Hematopoietic multipotent progenitor cell treated with erythropoietin and hydrocortisone succinate and interleukin-3 and kit ligand, for 15 days (in vitro differentiated cells): ENCODE results near the gene TMEM145.

Experiments
- DNase-seq: peaks from one replicate; pipeline ENCODE4 v3.0.0-alpha.2; 2015; ENCODE audit warnings: low spot score

Gene TMEM145

DNA sequence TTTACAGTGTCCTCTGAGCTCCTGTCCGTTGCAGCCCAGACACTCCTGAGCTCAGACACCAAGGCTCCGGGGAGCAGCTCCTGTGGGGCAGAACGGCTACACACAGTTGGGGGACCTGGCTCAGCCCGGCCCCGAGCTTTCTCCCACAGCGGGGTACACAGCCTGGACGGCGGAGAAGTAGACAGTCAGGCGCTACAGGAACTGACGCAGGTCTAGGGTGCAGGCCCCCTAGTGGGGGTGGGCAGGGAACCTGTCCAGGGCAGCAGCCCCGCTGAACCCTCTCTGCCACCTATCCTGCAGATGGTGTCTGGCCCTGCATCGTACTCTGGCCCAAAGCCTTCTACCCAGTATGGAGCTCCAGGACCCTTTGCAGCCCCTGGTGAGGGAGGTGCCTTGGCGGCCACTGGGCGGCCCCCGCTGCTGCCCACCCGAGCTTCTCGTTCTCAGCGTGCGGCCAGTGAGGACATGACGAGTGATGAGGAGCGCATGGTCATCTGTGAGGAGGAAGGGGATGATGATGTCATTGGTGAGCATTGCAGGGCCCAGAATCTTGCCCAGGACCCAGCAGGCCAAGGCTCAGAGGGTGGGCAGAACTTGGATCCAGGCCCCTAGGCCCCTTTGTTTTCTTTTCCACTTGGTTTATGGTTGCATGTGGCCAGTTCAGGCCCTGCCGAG lies 24.1 kb upstream of the TMEM145 start:
- DNase-seq: no peak

DNA sequence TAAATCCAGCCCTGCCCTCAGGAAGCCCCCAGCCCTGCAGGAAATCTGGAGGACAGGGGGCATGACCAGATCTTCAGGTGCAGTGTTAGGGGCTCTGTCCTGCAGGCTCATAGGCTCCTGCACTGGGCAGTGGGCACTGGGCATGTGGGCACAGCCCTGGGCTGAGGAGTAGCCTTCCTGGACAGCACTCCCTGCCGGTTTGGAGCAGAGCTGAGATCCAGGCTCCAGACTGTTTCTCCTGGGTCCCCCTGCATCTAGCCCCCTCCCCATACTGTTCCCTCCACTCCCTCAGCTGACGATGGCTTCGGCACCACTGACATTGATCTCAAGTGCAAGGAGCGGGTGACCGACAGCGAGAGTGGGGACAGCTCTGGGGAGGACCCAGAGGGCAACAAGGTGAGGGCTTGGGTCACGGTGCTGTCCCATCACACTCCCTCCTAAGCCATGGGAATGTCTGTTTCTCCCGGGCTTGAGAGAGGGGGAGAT lies 23.5 kb upstream of the TMEM145 start:
- DNase-seq: no peak

DNA sequence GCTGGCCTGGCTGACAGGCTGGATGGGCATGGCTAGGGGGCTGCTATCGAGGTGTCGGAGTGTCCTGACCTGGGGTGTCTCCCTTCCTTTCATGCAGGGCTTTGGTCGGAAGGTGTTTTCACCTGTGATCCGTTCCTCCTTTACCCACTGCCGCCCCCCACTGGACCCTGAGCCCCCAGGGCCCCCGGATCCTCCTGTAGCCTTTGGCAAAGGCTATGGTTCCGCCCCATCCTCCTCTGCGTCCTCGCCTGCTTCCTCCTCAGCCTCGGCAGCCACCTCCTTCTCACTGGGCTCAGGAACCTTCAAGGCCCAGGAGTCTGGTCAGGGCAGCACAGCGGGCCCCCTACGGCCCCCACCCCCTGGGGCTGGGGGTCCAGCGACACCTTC lies 23.0 kb upstream of the TMEM145 start:
- DNase-seq: no peak

DNA sequence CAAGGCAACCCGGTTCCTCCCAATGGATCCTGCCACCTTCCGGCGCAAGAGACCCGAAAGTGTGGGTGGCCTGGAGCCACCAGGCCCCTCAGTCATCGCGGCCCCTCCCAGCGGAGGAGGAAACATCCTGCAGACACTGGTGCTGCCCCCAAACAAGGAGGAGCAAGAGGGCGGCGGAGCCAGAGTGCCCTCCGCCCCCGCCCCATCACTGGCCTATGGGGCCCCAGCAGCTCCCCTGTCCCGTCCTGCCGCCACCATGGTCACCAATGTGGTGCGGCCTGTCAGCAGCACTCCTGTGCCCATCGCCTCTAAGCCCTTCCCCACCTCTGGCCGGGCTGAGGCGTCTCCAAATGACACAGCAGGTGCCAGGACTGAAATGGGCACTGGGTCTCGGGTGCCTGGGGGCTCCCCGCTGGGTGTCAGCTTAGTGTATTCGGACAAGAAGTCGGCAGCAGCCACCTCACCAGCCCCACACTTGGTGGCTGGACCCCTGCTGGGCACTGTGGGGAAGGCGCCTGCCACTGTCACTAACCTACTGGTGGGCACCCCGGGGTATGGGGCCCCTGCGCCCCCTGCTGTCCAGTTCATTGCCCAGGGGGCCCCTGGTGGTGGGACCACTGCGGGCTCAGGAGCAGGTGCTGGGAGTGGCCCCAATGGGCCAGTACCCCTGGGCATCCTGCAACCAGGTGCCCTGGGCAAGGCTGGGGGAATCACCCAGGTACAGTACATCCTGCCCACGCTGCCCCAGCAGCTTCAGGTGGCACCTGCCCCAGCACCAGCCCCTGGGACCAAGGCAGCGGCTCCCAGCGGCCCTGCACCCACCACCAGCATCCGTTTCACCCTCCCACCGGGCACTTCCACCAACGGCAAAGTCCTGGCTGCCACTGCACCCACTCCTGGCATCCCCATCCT lies 22.3 kb upstream of the TMEM145 start:
- DNase-seq: peak; percentile 58

DNA sequence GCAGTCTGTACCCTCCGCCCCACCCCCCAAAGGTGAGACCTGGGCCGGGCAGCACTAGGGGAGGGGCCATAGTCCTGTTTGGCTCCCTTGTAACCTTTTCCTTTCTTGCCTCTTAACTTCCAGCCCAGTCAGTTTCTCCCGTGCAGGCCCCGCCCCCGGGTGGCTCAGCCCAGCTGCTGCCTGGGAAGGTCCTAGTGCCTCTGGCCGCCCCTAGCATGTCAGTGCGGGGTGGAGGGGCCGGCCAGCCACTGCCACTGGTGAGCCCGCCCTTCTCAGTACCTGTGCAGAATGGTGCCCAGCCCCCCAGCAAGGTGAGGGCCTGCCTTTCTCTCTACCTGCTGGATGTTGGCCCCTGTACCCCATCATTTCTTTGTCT lies 21.7 kb upstream of the TMEM145 start:
- DNase-seq: no peak

DNA sequence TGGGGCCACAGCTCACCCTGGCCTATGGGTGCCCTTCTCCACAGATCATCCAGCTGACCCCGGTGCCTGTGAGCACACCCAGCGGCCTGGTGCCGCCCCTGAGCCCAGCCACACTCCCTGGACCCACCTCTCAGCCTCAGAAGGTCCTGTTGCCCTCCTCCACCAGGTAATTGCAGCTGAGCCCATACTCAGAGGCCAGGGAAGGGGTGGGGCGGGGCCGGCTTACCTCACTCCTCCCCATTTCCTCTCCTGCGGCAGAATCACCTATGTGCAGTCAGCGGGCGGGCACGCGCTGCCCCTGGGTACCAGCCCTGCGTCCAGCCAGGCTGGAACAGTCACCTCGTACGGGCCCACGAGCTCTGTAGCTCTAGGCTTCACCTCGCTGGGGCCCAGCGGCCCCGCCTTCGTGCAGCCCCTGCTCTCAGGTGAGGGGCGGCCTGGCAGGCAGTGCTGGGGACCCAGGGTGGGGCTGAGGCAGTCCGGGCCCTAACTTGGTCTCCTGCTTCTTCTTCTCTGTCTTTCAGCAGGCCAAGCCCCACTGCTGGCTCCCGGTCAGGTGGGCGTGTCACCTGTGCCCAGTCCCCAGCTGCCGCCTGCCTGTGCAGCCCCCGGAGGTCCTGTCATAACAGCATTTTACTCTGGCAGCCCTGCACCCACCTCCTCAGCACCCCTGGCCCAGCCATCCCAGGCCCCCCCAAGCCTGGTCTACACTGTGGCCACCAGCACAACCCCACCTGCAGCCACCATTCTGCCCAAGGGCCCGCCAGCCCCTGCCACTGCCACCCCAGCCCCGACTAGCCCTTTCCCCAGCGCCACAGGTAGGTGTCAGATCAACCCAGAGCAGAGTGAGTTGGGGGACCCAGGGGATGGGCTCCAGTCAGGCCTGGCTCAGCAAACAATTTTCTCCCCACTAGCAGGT lies 20.8 kb upstream of the TMEM145 start:
- DNase-seq: no peak

DNA sequence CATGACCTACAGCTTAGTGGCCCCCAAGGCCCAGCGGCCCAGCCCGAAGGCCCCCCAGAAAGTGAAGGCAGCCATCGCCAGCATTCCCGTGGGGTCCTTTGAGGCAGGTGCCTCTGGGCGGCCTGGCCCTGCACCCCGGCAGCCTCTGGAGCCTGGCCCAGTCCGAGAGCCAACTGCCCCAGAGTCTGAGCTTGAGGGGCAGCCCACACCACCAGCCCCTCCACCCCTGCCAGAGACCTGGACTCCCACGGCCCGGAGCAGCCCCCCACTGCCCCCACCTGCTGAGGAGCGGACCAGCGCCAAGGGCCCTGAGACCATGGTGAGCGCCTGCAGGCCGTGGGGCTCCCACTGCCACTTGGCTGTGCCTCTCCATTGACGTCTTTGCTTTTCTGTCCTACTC lies 20.1 kb upstream of the TMEM145 start:
- no peak for DNase-seq

DNA sequence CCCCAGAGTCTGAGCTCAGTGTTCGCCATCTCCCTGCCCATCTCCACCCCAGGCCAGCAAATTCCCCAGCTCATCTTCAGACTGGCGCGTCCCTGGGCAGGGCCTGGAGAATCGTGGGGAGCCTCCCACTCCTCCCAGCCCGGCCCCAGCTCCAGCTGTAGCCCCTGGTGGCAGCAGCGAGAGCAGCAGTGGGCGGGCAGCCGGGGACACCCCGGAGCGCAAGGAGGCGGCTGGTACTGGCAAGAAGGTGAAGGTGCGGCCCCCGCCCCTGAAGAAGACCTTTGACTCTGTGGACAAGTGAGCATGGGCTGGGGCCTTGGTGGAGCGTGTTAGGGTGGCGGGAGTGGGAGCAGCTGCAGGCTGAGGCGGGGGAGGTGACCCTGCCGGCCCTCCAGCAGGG lies 19.6 kb upstream of the TMEM145 start:
- no peak for DNase-seq

DNA sequence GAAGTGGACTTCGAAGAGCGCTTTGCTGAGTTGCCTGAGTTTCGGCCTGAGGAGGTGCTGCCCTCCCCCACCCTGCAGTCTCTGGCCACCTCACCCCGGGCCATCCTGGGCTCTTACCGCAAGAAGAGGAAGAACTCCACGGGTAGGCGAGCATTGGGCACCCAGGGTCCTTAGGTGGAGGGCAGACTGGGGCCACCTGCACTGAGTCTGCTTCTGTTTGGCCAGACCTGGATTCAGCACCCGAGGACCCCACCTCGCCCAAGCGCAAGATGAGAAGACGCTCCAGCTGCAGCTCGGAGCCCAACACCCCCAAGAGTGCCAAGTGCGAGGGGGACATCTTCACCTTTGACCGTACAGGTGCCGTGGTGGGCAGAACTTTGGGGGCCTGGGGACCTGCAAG lies 19.2 kb upstream of the TMEM145 start:
- DNase-seq: no peak

DNA sequence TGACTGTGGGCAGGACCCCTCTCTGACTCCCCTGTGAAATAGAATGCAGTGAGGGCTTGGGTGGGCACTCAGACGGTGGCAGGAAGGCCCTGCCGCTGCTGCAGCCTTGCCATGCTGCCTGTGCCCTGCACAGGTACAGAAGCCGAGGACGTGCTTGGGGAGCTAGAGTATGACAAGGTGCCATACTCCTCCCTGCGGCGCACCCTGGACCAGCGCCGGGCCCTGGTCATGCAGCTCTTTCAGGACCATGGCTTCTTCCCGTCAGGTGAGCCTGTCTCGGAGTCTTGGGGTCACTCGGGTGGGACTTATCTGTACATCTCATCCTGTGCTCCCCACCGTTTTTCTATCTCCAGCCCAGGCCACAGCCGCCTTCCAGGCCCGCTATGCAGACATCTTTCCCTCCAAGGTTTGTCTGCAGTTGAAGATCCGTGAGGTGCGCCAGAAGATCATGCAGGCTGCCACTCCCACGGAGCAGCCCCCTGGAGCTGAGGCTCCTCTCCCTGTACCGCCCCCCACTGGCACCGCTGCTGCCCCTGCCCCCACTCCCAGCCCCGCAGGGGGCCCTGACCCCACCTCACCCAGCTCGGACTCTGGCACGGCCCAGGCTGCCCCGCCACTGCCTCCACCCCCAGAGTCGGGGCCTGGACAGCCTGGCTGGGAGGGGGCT lies 18.5 kb upstream of the TMEM145 start:
- no peak for DNase-seq

DNA sequence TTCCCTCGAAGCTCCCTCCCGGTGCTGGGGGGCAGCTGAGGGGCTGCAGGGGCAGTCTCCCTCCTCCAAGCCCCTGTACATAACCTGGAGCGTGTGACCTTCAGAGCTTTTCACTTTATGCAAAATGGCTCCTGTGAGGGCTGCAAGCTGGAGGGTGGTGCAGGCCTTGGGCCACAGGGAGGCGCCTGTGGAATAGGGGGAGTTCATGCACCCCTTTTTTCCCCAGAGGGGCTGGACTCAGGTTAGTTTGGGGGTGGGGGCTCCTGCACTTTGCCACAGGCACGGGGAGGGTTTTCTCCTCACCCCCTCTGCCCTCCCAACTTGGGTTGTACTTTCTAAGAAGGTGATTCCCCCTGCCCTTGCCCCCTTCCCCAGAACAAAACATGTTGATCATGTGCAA lies 17.8 kb upstream of the TMEM145 start:
- no peak for DNase-seq

DNA sequence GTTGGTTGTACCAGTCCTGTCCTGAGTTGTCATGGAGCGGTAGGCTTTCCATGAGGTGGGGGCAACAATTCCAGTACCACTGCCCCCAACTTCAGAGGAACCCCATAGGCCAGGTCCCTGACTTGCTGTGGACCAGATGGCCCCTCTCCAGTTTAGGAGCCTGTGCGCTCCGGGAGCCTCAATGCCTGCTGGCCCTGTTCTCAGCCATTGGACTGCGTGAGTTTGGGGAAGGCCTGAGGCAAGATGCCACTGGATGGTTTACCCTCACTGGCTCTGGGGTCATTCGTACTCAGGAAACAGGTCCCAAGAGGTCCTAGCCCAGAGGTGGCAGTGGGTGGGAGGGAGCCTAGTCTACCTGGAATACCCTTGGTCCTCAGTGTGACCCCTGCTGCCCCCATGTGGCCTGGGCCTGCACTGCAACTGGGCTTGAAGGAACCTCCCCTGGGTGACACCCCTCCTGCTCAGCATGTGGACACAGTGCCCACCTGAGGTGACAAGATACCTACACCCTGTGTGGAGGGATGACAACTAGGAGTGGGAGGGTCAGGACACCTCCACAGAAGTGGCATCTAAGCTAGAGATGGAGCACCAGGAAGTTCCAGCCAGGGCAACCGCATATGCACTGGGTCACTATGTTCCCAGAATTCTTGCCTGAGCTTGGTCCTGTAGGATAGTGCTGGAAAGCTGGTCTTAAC lies 17.1 kb upstream of the TMEM145 start:
- peak; percentile 85 for DNase-seq

DNA sequence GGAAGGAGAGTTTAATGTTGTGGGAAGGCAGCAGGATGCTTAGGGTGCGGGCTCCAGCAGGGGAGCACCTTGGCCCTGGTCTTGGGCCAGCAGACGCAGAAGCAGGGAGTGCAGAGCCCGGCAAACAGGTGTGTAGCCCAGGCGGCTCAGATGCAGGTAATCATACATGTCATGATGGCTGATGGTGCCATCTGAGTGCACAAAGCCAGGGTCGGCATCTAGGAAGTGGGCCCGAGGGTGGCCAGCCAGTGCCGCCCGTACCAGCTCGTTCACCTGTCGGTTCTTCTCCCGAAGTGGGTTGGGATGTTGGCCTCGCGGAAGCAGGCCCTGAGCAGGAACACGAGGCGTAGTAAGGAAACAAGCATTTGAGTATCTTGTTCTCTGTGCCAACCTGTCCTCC lies 16.1 kb upstream of the TMEM145 start:
- no peak for DNase-seq

DNA sequence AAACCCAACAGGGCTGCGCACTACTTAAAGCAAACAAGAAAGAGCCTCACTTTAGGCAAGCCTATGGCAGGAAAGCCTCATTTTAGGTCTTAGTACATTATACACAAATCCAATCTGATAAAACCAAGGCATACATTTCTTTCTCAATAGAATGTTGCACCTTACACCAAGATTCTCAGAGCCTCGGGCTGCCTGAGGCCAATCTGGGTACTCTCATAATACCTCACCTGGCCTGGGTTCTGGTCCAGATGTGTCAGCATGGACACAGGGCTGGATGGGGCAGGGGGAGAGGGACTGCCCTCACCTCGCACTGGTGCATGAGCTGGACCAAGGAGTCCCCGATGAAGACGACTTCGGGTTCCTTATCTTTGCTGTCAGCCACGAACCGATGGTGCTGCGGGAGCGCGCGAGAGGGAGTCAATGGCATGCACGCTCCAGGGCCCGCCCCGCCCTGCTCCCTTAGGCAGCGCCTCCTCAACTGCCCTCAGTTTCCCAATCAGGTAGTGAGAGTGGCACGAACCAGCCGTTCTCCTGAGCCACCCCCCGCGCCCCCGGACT lies 11.4 kb upstream of the TMEM145 start, which contains the start of gene PRR19:
Gene PRR19 (plus strand): TSS at position 487 of the 558 bp plus-strand sequence. CDS start 7,453 bp downstream, outside the sequence.
- DNase-seq: peak; percentile 61

DNA sequence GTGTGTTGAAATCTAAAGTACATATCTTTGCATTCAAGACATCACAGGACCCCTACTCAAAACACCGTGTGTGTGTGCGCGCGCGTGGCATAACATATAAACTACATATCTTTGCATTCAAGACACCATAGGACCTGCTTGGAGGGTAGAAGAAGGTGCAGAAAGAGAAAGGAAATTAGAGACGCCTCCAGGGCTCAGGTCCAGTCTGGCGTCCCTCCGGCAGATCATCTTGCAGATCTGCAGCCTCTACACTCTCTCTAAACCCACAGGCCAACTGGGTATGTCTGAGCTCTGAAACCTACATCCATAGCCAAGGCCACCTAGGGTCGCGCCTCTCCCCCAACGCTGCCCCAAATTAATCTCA lies 10.0 kb upstream of the TMEM145 start:
- no peak for DNase-seq

DNA sequence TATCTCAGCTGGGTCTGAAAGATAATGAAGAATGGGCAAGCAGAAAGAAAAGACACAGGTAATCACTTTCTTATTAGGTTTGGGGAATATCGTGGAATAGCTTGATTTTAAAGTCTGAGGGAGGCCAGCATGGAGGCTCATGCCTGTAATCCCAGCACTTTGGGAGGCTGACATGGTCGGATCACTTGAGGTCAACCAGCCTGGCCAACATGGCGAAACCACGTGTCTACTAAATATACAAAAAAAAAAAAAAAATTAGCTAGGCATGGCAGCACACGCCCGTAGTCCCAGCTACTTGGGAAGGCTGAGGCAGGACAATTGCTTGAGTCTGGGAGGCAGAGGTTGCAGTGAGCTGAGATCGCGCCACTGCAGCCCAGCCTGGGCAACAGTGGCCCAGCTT lies 9.2 kb upstream of the TMEM145 start:
- DNase-seq: no peak

DNA sequence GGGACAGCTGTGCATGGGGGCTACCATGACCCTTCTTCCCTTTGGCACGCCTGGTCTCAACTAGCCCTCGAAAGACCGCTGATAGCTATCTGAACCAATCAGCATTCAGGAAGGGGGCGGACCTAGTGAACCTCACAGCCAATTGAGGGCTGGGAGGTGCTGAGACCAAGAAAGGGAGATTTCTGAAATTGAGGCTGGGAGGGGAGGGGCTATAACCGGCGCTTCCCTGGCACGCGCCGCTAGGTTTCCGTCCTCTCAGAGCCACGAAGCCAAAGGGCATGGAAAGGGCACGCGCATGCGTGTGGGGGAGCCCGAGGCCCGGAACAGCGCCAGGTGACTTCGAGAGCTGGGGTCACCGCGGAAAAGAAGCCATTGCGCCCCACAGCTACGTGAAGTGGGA lies 6.5 kb upstream of the TMEM145 start:
- no peak for DNase-seq

DNA sequence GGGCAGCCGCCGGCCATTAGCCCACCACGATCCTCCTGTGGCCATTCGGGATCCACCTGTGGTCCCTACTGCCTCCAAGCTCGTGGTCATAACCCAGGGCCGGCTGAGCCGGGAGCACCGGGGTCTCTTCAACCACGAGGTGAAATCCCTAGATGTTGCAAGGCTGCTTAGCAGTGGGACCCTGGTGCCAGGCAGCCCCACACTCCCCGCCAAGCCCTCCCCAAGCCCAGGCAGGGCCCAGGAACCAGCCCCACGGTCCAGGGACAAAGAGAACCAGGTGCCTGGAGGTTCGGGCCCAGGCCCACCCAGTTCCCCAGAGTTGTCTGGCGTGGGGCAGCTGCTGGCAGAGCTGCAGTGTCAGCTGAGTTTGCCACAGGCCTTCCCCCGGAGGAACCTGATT lies 3.4 kb upstream of the TMEM145 start:
- no peak for DNase-seq

DNA sequence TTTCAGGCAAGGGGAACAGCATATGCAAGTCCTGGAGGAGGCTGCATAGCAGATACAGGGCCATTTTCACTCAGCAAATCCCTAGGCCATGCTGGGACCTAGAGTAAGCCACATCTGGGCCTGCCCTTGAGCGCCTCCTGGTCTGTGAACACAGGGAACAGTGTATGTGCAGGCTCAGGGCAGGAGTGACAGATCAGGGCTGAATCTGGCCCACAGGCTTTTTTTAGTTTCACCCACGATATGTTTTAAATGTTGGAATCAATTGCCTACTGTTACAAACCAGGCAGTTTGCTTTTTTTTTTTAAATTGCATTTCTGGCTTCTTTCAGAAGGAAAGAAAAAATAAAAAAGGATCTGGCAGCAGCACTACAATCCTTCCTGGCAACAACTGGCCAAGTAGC lies 1.5 kb upstream of the TMEM145 start:
- DNase-seq: no peak

DNA sequence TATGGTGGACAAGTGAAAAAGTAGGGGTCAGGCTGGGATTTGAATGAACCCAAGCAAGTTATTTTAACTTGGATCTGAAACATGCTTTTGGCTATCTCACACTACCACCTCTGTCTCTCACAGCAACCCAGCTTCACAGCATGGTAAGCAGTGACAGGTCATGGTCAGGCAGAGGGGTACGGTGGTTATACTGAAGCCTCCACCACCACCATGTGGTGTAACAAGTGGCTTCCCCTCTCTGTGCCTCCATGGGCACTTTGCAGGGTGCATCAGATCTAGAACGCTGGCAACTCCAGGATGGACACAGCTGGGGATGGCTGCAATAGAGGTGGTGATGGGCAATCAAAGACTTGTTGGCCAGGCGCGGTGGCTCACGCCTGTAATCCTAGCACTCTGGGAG lies 739 bp upstream of the TMEM145 start:
- no peak for DNase-seq
